Naive thymus-derived CD4-positive, alpha-beta T cell (primary cell): ENCODE data around the gene UBXN2A. TPM values are rescaled to one million over a fixed set of nuclear protein-coding genes. Genes with fewer than 3 reads are reported as not detected.
A peak's percentile ranks its signal among the peaks of the same experiment; 100 is the strongest.

Experiments
- ATAC-seq: fragments of 150-1000 bp; cut with Tn5 transposase; 2 replicates; pipeline ENCODE4 v1.10.0; 2021; ENCODE audit warnings: mild to moderate bottlenecking, moderate library complexity
- CTCF ChIA-PET: fragments of 350-600 bp; sonication (Branson Sonifier 250); formaldehyde crosslinking; loops from one replicate; lab custom pipeline; 2021; ENCODE audit warnings: antibody characterized with exemption; lab: Charles Lee
- POLR2A ChIA-PET: fragments of 350-600 bp; sonication (Branson Sonifier 250); formaldehyde crosslinking; loops from one replicate; lab custom pipeline; 2021; ENCODE audit warnings: antibody characterized with exemption, inconsistent platforms; lab: Charles Lee
- DNase-seq, 9 donors: peaks; one replicate each; pipeline versions ENCODE4 v3.0.0 to v3.0.0-alpha.2; 2020 to 2022; ENCODE audit warnings: mixed read lengths in 1 of 9
- H3K27ac ChIP-seq: one replicate; pipeline ENCODE4 v1.7.0; 2013; ENCODE audit warnings: mild to moderate bottlenecking, low read depth, low read length, moderate library complexity
- H3K27me3 ChIP-seq, 2 donors: one replicate each; pipeline ENCODE4 v1.7.0; 2013; ENCODE audit warnings: low read length in 2 of 2, mild to moderate bottlenecking in 2 of 2, moderate library complexity in 2 of 2; ENCODE audit not compliant: control insufficient read depth in 2 of 2, insufficient read depth in 2 of 2
- H3K36me3 ChIP-seq, 3 experiments: 1 replicate in 2 of 3; 2 replicates in 1 of 3; pipeline ENCODE4 v1.7.0; 2013; ENCODE audit warnings: low read length in 3 of 3, mild to moderate bottlenecking in 3 of 3, moderate library complexity in 1 of 3; ENCODE audit not compliant: insufficient read depth in 3 of 3, control insufficient read depth in 2 of 3
- H3K4me1 ChIP-seq, 2 donors: one replicate each; pipeline ENCODE4 v1.7.0; 2013; ENCODE audit warnings: low read length in 2 of 2, mild to moderate bottlenecking in 2 of 2, moderate library complexity in 1 of 2; ENCODE audit not compliant: control insufficient read depth in 2 of 2, insufficient read depth in 2 of 2
- H3K4me3 ChIP-seq: 2 replicates; pipeline ENCODE4 v1.7.0; 2013; ENCODE audit warnings: mild to moderate bottlenecking, low read length
- H3K9me3 ChIP-seq, 3 experiments: 1 replicate in 2 of 3; 2 replicates in 1 of 3; pipeline ENCODE4 v1.7.0; 2013; ENCODE audit warnings: low read length in 3 of 3; ENCODE audit not compliant: control insufficient read depth in 2 of 3
- H3K27ac Mint-ChIP-seq, 9 donors: one replicate each; pipeline ENCODE4 v1.8.0; 2020 to 2022; ENCODE audit warnings: mixed read lengths in 9 of 9, mild to moderate bottlenecking in 8 of 9, moderate library complexity in 5 of 9, inconsistent platforms in 2 of 9
- H3K27me3 Mint-ChIP-seq, 5 donors: one replicate each; pipeline ENCODE4 v1.8.0; 2021 to 2022; ENCODE audit warnings: mixed read lengths in 5 of 5, mild to moderate bottlenecking in 1 of 5
- H3K36me3 Mint-ChIP-seq, 5 donors: one replicate each; pipeline ENCODE4 v1.8.0; 2020 to 2022; ENCODE audit warnings: mixed read lengths in 5 of 5, mild to moderate bottlenecking in 3 of 5, inconsistent platforms in 1 of 5
- H3K4me1 Mint-ChIP-seq, 7 donors: one replicate each; pipeline ENCODE4 v1.8.0; 2020 to 2022; ENCODE audit warnings: mixed read lengths in 7 of 7, mild to moderate bottlenecking in 3 of 7, inconsistent platforms in 1 of 7
- H3K4me3 Mint-ChIP-seq, 10 donors: one replicate each; pipeline ENCODE4 v1.8.0; 2020 to 2022; ENCODE audit warnings: mild to moderate bottlenecking in 10 of 10, mixed read lengths in 10 of 10, moderate library complexity in 6 of 10, inconsistent platforms in 2 of 10
- H3K9me3 Mint-ChIP-seq, 11 donors: one replicate each; pipeline ENCODE4 v1.8.0; 2020 to 2022; ENCODE audit warnings: mixed read lengths in 11 of 11, mild to moderate bottlenecking in 4 of 11, inconsistent platforms in 1 of 11, moderate library complexity in 1 of 11
- intact Hi-C, 2 donors: fragments of 100-400 bp; cut with micrococcal nuclease; formaldehyde crosslinking; loops; one replicate each; pipeline ENCODE4 v1.15.1; 2023
- polyA plus RNA-seq, 2 donors: library from polyadenylated mRNA; unstranded; fragments of 300-500 nt; fragmentation: Illumina TruSeq; gene quantifications; one replicate each; pipeline ENCODE4 v1.2.3, GENCODE V29; 2021
- total RNA-seq, 6 experiments: library from RNA in 5 of 6; stranded (reverse) in 5 of 6; gene quantifications; 1 replicate in 5 of 6; 2 replicates in 1 of 6; pipeline ENCODE4 v1.2.3 and lab custom pipeline; 2021 to 2026

UBXN2A gene
- total and polyA plus RNA-seq, 7 experiments from 2014 or later, result 9.2 to 13.5 (median 12.3) TPM

DNA sequence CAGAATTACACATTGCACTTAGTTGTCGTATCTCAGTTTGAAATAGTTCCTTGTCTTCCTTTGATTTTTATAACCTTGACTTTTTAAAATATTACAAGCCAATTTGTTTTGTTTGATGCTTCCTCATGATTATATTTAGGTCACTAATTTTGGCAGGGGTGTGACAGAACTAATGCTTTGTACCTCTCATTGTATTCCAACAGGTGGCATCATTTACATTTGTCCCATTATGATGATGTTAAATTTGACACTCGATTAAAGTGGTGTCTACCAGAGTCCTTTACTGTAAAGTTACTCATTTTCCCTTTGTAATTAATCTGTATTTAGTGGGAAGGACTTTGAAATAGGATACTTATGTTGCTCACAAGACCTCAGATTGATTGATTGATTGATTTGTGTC, 48.1 kb downstream of the UBXN2A start:
- Mint-ChIP-seq H3K4me3 (no peak overlapping the region), H3K27ac (peak overlapping the region in 1 of 9 donors; percentile 49), H3K9me3 (no peaks in the 10 kb centered on the region), H3K4me1 (peaks cover 0 to 3% (median 0%) of the 10 kb centered on the region in 7 donors), H3K36me3 (peaks cover 0 to 12% (median 9%) of the 10 kb centered on the region in 5 donors), H3K27me3 (no peaks in the 10 kb centered on the region)
- ChIA-PET CTCF (no interaction called here), POLR2A (no interaction called here)
- Histone ChIP-seq H3K27me3 (no peaks in the 10 kb centered on the region), H3K4me3 (no peak overlapping the region), H3K9me3 (no peaks in the 10 kb centered on the region), H3K36me3 (no peaks in the 10 kb centered on the region), H3K4me1 (no peaks in the 10 kb centered on the region), H3K27ac (no peak overlapping the region)
- ATAC-seq (peak; percentile 60), DNase-seq (peak in 4 of 9 donors; percentile 8 to 26 (median 23))
- intact Hi-C loops, result loop anchor here (1.0 kb wide), 2 partner anchors 96 to 394 kb away; partner anchors contain the start of gene TP53I3 (in 2 of the 2)

DNA sequence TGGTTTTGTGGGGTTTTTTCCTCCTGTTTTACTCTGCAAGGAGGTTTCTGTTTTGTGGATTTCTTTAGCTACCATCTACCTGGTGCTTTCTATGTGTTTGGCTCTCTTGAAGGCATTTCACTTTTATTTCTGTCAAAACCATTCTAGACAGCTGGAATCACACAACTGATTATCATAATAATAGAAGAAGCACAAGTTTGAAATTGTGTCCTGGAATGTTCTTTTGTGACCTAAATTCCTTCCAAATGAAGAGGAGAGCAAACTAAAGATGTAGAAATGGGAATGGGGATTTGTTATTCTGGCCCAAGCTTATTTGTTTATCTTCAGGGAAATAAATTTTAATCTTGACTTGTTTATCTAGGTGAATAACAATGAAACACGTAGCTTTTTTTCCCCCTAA, 52.7 kb downstream of the UBXN2A start:
- H3K27ac ChIP-seq, result no peak overlapping the region
- POLR2A ChIA-PET, result no interaction called here
- Mint-ChIP-seq H3K36me3 (peaks cover 0 to 20% (median 9%) of the 10 kb centered on the region in 5 donors), H3K4me1 (peaks cover 0 to 3% (median 0%) of the 10 kb centered on the region in 7 donors), H3K4me3 (no peak overlapping the region), H3K27ac (no peak overlapping the region), H3K9me3 (no peaks in the 10 kb centered on the region), H3K27me3 (no peaks in the 10 kb centered on the region)
- H3K4me1 ChIP-seq, result no peaks in the 10 kb centered on the region
- H3K4me3 ChIP-seq, result no peak overlapping the region
- CTCF ChIA-PET, result no interaction called here
- intact Hi-C loops, result no loop called here
- ATAC-seq (no peak), DNase-seq (no peak)
- H3K36me3 ChIP-seq, result no peaks in the 10 kb centered on the region
- no peaks in the 10 kb centered on the region for H3K27me3 ChIP-seq
- H3K9me3 ChIP-seq, result no peaks in the 10 kb centered on the region

DNA sequence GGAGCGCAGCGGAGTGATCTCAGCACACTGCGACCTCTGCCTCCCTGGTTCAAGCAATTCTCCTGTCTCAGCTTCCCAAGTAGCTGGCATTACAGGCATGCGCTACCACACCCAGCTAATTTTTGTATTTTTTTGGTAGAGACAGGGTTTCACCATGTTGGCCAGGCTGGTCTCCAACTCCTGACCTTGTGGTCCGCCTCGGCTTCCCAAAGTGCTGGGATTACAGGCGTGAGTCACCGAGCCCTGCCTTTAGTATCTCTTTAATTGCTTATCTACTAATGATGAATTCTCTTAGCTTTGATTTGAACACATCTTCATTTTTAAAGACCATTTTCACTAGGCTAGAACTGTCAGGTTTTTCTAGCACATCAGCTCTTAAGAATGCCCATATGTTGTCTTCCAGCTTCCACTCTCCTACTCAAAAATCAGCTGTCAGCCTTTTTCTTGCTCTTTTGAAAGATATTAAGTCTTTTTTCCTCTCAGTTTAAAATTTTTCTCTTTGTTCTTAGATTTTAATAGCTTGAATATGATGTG, 53.5 kb downstream of the UBXN2A start:
- Mint-ChIP-seq H3K4me1 (no peaks in the 10 kb centered on the region), H3K4me3 (no peak overlapping the region), H3K9me3 (no peaks in the 10 kb centered on the region), H3K36me3 (peaks cover 0 to 19% (median 4%) of the 10 kb centered on the region in 5 donors), H3K27ac (no peak overlapping the region), H3K27me3 (no peaks in the 10 kb centered on the region)
- intact Hi-C loops, result no loop called here
- DNase-seq (no peak), ATAC-seq (no peak)
- Histone ChIP-seq H3K36me3 (peaks cover 0 to 3% (median 0%) of the 10 kb centered on the region in 3 experiments), H3K4me3 (no peak overlapping the region), H3K27ac (no peak overlapping the region), H3K9me3 (no peaks in the 10 kb centered on the region), H3K27me3 (no peaks in the 10 kb centered on the region), H3K4me1 (no peaks in the 10 kb centered on the region)
- ChIA-PET CTCF (no interaction called here), POLR2A (interaction anchor here (0.6 kb wide), 1 partner anchor 12 kb away, joined by 4 read pairs; no protein-coding TSS in a partner anchor)

DNA sequence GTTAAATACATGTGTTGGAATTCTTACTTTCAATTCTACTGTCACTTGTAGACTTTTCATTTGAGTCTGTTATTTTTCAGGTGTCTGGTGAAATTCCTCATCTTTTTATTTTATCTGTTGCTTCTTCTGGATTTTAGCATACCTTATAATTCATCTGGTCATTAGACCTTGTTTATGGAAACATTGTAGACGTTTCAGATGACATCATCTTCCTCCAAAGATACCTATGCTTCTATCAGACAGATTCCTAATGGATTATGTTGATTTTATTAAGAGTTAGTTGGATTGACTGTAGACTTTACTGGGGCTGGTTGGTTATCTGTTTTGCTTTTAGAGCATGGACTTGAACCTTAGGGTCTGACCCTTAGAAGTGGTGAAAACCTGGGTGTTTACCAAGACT, 54.3 kb downstream of the UBXN2A start:
- Histone ChIP-seq H3K4me1 (no peaks in the 10 kb centered on the region), H3K36me3 (peaks cover 0 to 6% (median 0%) of the 10 kb centered on the region in 3 experiments), H3K4me3 (no peak overlapping the region), H3K27ac (no peak overlapping the region), H3K9me3 (no peaks in the 10 kb centered on the region), H3K27me3 (no peaks in the 10 kb centered on the region)
- DNase-seq (no peak), ATAC-seq (no peak)
- ChIA-PET POLR2A (interaction anchor here (0.6 kb wide), 1 partner anchor 13 kb away, joined by 4 read pairs; no protein-coding TSS in a partner anchor), CTCF (no interaction called here)
- Mint-ChIP-seq H3K27ac (no peak overlapping the region), H3K9me3 (no peaks in the 10 kb centered on the region), H3K4me3 (no peak overlapping the region), H3K36me3 (peaks cover 0 to 22% (median 5%) of the 10 kb centered on the region in 5 donors), H3K4me1 (no peaks in the 10 kb centered on the region), H3K27me3 (no peaks in the 10 kb centered on the region)
- intact Hi-C loops, result no loop called here

DNA sequence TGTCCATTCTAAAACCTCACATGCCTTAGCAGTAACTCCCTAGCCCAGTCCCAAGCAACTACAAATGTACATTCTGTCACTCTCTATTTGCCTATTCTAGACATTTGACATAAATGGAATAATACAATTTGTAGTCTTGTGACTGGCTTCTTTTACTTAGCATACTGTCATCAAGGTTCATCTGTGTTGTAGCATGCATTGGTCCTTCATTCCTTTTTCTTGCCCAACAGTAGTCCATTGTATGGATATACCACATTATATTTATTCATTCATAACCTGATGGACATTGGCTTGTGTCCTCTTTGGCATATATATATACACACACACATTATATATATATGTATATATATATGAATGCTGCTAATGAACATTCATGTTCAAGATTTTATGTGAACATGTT, 67.4 kb downstream of the UBXN2A start:
- ChIA-PET CTCF (no interaction called here), POLR2A (interaction anchor here (1.0 kb wide), 1 partner anchor 82 kb away, joined by 3 read pairs; no protein-coding TSS in a partner anchor)
- H3K4me1 Mint-ChIP-seq, result peaks cover 0 to 10% (median 3%) of the 10 kb centered on the region in 7 donors
- H3K36me3 Mint-ChIP-seq, result peaks cover 0 to 5% (median 0%) of the 10 kb centered on the region in 5 donors
- peaks cover 26 to 39% (median 33%) of the 10 kb centered on the region in 5 donors for H3K27me3 Mint-ChIP-seq
- H3K9me3 ChIP-seq, result no peaks in the 10 kb centered on the region
- peaks cover 0 to 9% of the 10 kb centered on the region in 2 donors for H3K27me3 ChIP-seq
- no peak for DNase-seq
- no peak overlapping the region for H3K27ac ChIP-seq
- H3K36me3 ChIP-seq, result peaks cover 0 to 3% (median 0%) of the 10 kb centered on the region in 3 experiments
- intact Hi-C loops, result no loop called here
- no peaks in the 10 kb centered on the region for H3K9me3 Mint-ChIP-seq
- no peak overlapping the region for H3K4me3 ChIP-seq
- H3K4me1 ChIP-seq, result no peaks in the 10 kb centered on the region
- H3K4me3 Mint-ChIP-seq, result no peak overlapping the region
- no peak overlapping the region for H3K27ac Mint-ChIP-seq
- no peak for ATAC-seq

DNA sequence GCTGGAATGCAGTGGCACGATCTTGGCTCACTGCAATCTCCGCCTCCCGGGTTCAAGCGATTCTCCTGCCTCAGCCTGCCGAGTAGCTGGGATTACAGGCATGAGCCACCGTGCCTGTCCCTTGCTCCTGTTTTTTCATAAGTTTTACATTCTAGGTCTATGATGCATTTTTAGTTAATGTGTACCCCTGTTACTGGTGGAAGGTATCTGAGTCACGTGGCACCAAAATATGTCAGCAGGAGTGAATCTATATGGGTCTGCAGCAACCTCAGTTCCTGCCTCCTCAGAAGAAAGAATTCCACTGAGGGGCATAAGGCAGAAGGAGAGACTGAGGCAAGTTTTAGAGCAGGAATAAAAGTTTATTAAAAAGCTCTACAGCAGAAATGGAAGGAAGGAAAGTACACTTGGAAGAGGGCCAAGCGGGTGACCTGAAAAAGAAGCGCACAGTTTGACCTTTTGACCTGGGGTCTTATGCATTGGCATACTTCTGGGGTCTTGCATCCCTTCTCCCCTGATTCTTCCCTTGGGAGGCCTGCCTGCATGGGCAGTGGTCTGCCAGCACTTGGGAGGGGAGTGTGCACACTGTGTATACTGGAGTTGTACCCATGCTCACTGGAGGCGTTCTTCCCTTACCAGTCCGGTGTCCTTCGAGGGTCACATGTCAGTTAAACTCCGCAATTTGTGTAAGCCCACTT, 68.6 kb downstream of the UBXN2A start:
- no peak overlapping the region for H3K27ac Mint-ChIP-seq
- Histone ChIP-seq H3K4me3 (no peak overlapping the region), H3K27ac (no peak overlapping the region), H3K4me1 (no peaks in the 10 kb centered on the region), H3K9me3 (no peaks in the 10 kb centered on the region), H3K27me3 (peaks cover 0 to 9% of the 10 kb centered on the region in 2 donors), H3K36me3 (no peaks in the 10 kb centered on the region)
- ChIA-PET CTCF (no interaction called here), POLR2A (no interaction called here)
- peak overlapping the region in 2 of 10 donors; percentile 0 to 15 for H3K4me3 Mint-ChIP-seq
- peaks cover 0 to 10% (median 3%) of the 10 kb centered on the region in 7 donors for H3K4me1 Mint-ChIP-seq
- no peaks in the 10 kb centered on the region for H3K9me3 Mint-ChIP-seq
- ATAC-seq (no peak), DNase-seq (no peak)
- H3K27me3 Mint-ChIP-seq, result peaks cover 27 to 48% (median 36%) of the 10 kb centered on the region in 5 donors
- peaks cover 0 to 4% (median 0%) of the 10 kb centered on the region in 5 donors for H3K36me3 Mint-ChIP-seq
- intact Hi-C loops, result no loop called here
